VCaP (cell line): ENCODE results near the gene PDE4D.
A peak's percentile ranks its signal among the peaks of the same experiment; 100 is the strongest.

Experiments
- H3K27ac ChIP-seq: fragments of 450-650 bp; 2 replicates; pipeline ENCODE4 v1.5.1; 2017
- TF ChIP-seq, protein P1 (sequence below): fragments of 450-650 bp; conservative IDR thresholded peaks from 2 replicates; pipeline ENCODE4 v1.5.1; 2017; ENCODE audit warnings: mild to moderate bottlenecking, moderate library complexity

PDE4D gene

GRCh38 chr5:59019078-59019477, 874.4 kb downstream of the PDE4D start:
- TF ChIP-seq, protein P1, sequence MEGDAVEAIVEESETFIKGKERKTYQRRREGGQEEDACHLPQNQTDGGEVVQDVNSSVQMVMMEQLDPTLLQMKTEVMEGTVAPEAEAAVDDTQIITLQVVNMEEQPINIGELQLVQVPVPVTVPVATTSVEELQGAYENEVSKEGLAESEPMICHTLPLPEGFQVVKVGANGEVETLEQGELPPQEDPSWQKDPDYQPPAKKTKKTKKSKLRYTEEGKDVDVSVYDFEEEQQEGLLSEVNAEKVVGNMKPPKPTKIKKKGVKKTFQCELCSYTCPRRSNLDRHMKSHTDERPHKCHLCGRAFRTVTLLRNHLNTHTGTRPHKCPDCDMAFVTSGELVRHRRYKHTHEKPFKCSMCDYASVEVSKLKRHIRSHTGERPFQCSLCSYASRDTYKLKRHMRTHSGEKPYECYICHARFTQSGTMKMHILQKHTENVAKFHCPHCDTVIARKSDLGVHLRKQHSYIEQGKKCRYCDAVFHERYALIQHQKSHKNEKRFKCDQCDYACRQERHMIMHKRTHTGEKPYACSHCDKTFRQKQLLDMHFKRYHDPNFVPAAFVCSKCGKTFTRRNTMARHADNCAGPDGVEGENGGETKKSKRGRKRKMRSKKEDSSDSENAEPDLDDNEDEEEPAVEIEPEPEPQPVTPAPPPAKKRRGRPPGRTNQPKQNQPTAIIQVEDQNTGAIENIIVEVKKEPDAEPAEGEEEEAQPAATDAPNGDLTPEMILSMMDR = no peak
- no peak overlapping the region for H3K27ac ChIP-seq

DNA sequence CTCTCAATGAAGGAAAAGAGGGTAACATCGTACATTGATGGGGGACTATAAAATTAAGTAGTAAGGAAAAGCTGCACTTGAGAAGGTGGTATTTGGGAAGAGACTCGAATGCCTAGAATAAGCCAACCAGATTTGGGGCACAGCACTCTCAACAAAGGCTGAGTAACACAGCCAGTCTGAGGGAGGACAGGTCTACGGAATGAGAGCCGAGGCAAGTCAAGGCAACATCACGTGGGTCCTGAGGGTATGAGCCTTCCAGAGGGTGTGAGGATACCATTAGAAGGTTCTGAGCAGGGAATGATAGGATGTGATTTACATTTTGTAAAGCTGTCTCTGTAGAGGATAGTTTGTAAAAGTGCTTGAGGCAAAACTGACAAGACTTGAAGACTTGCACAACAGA, 876.6 kb downstream of the PDE4D start:
- TF ChIP-seq, protein P1 = no peak
- no peak overlapping the region for H3K27ac ChIP-seq

DNA sequence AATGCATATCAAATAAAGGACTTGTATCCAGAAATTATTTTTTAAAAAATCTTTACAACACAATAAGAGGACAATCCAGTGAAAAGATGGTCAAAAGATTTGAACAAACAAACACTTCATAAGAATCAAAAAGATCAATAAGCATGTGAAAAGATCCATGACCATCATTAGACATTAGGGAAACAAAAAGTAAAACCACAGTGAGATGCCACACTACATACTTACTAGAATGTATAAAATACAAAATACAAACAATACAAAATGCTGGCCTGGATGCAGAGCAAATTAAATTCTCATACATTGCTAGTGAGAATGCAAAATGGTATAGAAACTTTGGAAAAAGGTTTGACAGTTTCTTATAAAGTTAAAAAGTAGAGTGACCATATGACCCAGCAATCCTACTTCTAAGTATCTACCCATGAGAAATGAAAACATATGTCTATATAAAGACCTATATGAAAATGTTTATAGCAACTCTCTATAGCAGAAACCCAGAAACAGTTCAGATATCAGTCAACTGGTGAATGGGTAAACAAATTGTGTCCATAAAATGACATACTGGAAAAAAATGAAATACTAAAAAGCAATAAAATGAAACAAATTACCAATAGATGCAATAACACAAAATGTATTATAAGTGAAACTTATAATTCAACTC, 884.6 kb downstream of the PDE4D start:
- H3K27ac ChIP-seq = no peak overlapping the region
- TF ChIP-seq, protein P1 = no peak

- TF ChIP-seq, protein P1 = peak; percentile 72
- no peak overlapping the region for H3K27ac ChIP-seq
Measured at GRCh38 chr5:59007460-59008063, 886.0 kb downstream of the PDE4D start.

GRCh38 chr5:59005934-59006701, 887.4 kb downstream of the PDE4D start:
- TF ChIP-seq, protein P1 = no peak
- H3K27ac ChIP-seq = no peak overlapping the region

GRCh38 chr5:59003641-59004040, 889.9 kb downstream of the PDE4D start:
- TF ChIP-seq, protein P1 = no peak
- no peak overlapping the region for H3K27ac ChIP-seq

DNA sequence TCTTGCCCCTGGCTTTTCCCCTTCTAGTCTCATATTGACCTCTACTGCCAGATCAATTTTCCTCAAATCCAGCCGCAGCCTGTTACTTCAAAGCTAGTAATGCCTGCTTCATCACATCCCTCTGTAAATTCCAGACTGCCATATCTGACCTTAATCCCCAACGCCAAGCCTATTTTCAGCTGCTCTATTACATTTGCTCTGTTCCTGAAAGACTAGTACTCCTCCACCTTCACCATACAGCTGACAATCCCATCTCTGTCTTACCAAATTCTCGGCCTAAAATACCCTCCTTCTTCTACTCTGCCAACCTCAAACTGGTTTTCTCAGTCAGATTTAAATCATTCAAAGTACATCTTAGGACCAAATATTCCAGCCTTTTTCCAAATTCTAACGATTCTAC, 890.4 kb downstream of the PDE4D start:
- TF ChIP-seq, protein P1 = no peak
- no peak overlapping the region for H3K27ac ChIP-seq
